ENCODE data around the gene SCNN1A.

Gene SCNN1A

DNA sequence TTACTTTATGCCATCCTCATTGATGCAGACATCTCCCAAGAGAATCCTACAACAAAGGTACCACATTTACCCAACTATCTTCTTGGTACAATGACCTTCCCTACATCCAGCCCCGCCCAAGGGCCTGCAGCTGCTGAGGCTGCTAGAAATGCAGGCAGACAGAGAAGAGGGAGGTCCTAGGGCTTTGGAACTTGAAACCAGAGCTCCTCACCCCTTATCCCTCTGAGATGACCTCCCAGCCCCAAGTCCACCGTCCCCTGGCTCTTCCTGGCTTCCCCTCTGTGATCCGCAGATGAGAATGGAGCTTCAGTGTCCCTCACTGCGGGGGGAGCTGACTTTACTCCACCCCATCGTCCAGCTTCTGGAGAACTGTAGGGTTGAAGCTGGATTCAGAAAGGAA lies 31.8 kb downstream of the SCNN1A start:
- Histone ChIP-seq H3K4me3 (ENCODE audit: low read depth, low read length) (no peak overlapping the region), H3K36me3 (replicated peaks) (peaks cover 5% of the 10 kb centered on the region), H3K27ac (no peak overlapping the region), H3K27me3 (replicated peaks) (no peaks in the 10 kb centered on the region)
- in situ Hi-C loops (cut with HindIII; ENCODE audit: low pct_ligation_motif_present, low sequenced_read_pairs) = no loop called here
- DNase-seq = no peak
- TF ChIP-seq, protein P1, sequence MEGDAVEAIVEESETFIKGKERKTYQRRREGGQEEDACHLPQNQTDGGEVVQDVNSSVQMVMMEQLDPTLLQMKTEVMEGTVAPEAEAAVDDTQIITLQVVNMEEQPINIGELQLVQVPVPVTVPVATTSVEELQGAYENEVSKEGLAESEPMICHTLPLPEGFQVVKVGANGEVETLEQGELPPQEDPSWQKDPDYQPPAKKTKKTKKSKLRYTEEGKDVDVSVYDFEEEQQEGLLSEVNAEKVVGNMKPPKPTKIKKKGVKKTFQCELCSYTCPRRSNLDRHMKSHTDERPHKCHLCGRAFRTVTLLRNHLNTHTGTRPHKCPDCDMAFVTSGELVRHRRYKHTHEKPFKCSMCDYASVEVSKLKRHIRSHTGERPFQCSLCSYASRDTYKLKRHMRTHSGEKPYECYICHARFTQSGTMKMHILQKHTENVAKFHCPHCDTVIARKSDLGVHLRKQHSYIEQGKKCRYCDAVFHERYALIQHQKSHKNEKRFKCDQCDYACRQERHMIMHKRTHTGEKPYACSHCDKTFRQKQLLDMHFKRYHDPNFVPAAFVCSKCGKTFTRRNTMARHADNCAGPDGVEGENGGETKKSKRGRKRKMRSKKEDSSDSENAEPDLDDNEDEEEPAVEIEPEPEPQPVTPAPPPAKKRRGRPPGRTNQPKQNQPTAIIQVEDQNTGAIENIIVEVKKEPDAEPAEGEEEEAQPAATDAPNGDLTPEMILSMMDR (IDR thresholded peaks at IDR 0.05; ENCODE audit: low read depth, low read length, missing control alignments) = no peak

DNA sequence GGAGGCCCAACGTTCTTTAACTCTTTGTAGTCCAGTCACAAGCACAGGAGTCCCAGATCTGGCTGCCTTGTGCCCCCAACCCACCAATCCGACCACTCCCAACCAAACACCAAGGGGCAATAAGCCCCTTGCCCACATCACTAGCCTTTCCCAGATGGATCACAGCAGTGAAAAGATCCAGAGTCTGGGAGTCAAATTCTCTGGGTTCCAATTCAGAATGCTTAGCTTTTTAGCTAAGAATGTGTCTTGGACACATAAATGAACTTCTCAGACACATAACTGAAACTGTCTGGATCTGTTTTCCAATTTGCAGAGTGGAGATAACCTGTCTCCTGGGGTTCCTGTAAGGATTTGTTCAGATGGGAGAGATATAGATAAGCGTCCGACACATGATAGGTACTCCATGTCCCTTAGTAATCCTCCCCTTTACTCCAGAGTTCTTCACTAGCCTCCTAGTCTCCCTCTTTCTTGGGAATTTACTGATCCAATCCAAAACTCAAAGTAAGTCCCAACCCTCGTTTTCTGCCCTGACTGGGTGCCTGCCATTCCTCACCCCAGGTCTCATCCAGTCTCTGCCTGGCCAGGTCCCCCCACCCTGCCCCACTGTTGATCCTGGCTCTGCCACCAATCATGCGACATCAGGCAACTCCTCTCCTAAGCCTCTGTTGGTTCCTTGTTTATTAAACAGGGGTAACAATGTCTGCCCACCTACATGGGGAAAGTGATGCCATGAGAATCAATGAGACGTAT lies 33.0 kb downstream of the SCNN1A start:
- in situ Hi-C loops (cut with HindIII; ENCODE audit: low pct_ligation_motif_present, low sequenced_read_pairs) = no loop called here
- peak overlapping the region; percentile 92 for H3K27ac ChIP-seq

DNA sequence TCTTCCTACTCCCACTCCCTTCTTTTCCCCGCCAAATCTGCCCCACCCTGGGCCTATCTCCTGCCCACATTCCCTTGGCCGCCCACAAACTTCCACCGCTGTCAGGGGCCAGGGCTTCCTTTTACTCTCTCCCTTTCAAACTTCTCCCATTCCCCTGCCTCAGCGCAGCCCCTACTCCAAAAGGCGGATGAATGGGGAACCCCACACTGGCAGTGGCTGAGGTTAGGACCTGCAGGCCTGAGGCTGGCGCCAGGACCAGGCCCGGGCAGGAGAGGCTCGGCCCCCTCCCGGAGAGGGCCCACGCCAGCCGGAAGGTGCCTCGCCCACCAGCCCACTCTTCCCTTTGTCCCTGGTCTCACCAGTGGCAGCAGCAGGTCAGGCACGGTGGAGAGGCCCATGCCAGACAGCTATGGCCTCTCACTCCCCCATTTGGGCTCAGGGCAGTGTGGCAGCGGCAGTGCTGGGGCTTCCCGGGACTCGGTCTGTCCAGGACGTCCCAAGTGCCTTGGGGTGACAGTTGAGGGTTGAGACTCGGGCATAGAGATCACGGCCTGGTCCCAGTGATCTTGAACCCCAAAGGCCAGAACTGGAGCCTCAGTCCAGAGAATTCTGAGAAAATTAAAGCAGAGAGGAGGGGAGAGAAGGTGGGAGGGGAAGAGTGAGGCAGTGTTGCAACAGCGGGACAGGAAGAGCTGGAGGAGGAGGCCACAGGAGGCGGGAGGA lies 33.8 kb downstream of the SCNN1A start, which contains the start of gene TNFRSF1A:
TNFRSF1A (minus strand) TSS at position 660 of the 723 bp plus-strand sequence; CDS start at position 398, 262 bp downstream.
- peak within 1 kb of the TSS; percentile 92 for H3K27ac ChIP-seq
- DNase-seq = peak; percentile 77
- peak within 1 kb of the TSS; percentile 100 for H3K4me3 ChIP-seq (ENCODE audit: low read depth, low read length)
- peaks cover 5% of the 10 kb centered on the region for H3K36me3 ChIP-seq (replicated peaks)
- in situ Hi-C loops (cut with HindIII; ENCODE audit: low pct_ligation_motif_present, low sequenced_read_pairs) = no loop called here
- H3K27me3 ChIP-seq (replicated peaks) = no peaks in the 10 kb centered on the region
- TF ChIP-seq, protein P1 (IDR thresholded peaks at IDR 0.05; ENCODE audit: low read depth, low read length, missing control alignments) = no peak

More for the DNA sequence above, 33.0 kb downstream of the SCNN1A start:
- no peak for DNase-seq
- Histone ChIP-seq H3K4me3 (ENCODE audit: low read depth, low read length) (peak overlapping the region; percentile 100), H3K36me3 (replicated peaks) (peaks cover 5% of the 10 kb centered on the region), H3K27me3 (replicated peaks) (no peaks in the 10 kb centered on the region)
- TF ChIP-seq, protein P1 (IDR thresholded peaks at IDR 0.05; ENCODE audit: low read depth, low read length, missing control alignments) = no peak

DNA sequence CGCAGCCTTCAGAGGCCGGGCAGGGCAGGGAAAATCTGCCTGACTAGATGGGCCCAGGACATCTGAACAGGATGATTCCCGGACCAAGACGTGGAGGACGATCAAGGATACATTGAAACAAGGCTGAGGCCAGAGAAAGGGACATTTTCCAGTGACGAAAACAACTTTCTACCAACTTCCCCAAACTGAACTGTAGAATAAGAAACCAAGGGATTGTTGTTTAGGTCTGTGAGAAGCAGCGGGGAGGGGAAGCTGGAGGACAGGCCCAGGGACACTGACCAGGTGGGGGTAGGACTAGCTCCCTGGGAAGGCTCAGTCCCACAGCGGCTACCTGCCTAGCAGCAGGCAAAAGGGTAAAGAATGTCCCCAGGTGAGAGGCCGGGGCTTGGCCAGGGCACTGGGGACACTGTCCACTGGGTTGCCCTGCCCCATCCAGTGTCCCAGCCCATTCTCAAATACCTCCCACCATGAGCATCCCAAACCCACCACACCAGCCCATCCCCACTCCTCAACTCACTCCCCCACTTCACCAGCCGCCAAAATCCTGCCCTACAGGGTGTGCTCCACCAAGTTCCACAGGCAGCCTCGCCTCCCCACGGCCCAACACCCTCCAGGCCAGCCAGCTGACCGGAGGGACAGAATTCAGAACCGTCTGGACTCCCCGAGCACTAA lies 34.5 kb downstream of the SCNN1A start:
- no peaks in the 10 kb centered on the region for H3K27me3 ChIP-seq (replicated peaks)
- peak overlapping the region; percentile 92 for H3K27ac ChIP-seq
- in situ Hi-C loops (cut with HindIII; ENCODE audit: low pct_ligation_motif_present, low sequenced_read_pairs) = no loop called here
- no peak for DNase-seq
- H3K4me3 ChIP-seq (ENCODE audit: low read depth, low read length) = peak overlapping the region; percentile 100
- TF ChIP-seq, protein P1 (IDR thresholded peaks at IDR 0.05; ENCODE audit: low read depth, low read length, missing control alignments) = no peak
- peaks cover 5% of the 10 kb centered on the region for H3K36me3 ChIP-seq (replicated peaks)

DNA sequence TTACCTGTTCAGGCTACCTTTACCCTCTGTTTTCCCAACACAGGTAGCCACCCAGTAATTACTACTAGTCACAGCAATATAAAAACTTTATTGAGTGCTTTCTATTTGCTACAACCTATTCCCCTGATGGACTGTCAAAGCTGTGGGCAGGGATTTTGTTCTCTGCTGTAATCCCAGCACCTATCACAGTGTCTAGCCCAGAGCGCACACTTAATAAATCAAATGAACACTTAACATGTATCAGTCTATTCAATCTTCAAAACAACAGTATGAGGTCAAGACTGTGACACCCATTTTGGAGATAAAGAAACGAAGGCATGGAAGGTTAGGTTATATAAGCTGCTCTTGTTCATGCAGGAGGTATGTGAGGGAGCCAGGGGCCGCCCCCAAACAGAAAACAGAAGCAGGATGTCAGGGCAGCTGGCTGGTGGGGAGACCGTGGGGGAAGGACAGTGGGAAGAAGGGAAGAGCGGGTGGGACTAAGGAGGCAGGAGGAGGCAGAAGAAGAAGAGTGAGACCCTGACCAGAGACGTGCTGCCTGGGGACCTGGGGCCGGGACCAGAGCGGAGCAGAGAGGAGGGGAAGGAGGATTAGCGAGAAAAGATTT lies 35.2 kb downstream of the SCNN1A start:
- Histone ChIP-seq H3K27me3 (replicated peaks) (no peaks in the 10 kb centered on the region), H3K36me3 (replicated peaks) (peaks cover 5% of the 10 kb centered on the region), H3K4me3 (ENCODE audit: low read depth, low read length) (peak overlapping the region; percentile 100), H3K27ac (peak overlapping the region; percentile 92)
- TF ChIP-seq, protein P1 (IDR thresholded peaks at IDR 0.05; ENCODE audit: low read depth, low read length, missing control alignments) = no peak
- in situ Hi-C loops (cut with HindIII; ENCODE audit: low pct_ligation_motif_present, low sequenced_read_pairs) = no loop called here
- peak; percentile 72 for DNase-seq

Data from brain microvascular endothelial cell (primary cell).